Spleen (tissue), 11 donors: Measurements from ENCODE around the gene NACC1. TPM values are rescaled to one million over a fixed set of nuclear protein-coding genes. Genes with fewer than 3 reads are reported as not detected.

Source experiments
- DNase-seq: peaks from one replicate; pipeline ENCODE4 v3.0.0-alpha.2; 2020
- H3K27ac ChIP-seq, 8 donors: fragments of 200-600 bp; sonication (generic) in 7 of 8; 1 replicate in 4 of 8; 2 replicates in 4 of 8; pipeline versions ENCODE4 v1.5.0 to v1.8.0; 2016 to 2021; ENCODE audit warnings: inconsistent platforms in 4 of 8, mild to moderate bottlenecking in 4 of 8, moderate library complexity in 1 of 8
- H3K27me3 ChIP-seq, 7 donors: fragments of 200-600 bp; sonication (generic) in 6 of 7; replicated peaks in 1 of 7; 1 replicate in 4 of 7; 2 replicates in 3 of 7; pipeline versions ENCODE4 v1.5.0 to v1.8.0; 2016 to 2021; ENCODE audit warnings: inconsistent platforms in 3 of 7, mild to moderate bottlenecking in 1 of 7
- H3K36me3 ChIP-seq, 6 donors: fragments of 200-600 bp; sonication (generic) in 5 of 6; 1 replicate in 4 of 6; 2 replicates in 2 of 6; pipeline versions ENCODE4 v1.5.0 to v1.8.0; 2016 to 2021; ENCODE audit warnings: inconsistent platforms in 2 of 6
- H3K4me1 ChIP-seq, 6 donors: fragments of 200-600 bp; sonication (generic) in 5 of 6; 1 replicate in 3 of 6; 2 replicates in 3 of 6; pipeline versions ENCODE4 v1.5.0 to v1.8.0; 2016 to 2021; ENCODE audit warnings: inconsistent platforms in 3 of 6
- H3K4me3 ChIP-seq, 8 donors: fragments of 200-600 bp; sonication (generic) in 7 of 8; 1 replicate in 4 of 8; 2 replicates in 4 of 8; pipeline versions ENCODE4 v1.5.0 to v1.8.0; 2016 to 2021; ENCODE audit warnings: inconsistent platforms in 4 of 8, mild to moderate bottlenecking in 4 of 8, moderate library complexity in 2 of 8
- H3K9me3 ChIP-seq, 8 donors: fragments of 200-600 bp; sonication (generic) in 7 of 8; 1 replicate in 4 of 8; 2 replicates in 4 of 8; pipeline versions ENCODE4 v1.5.0 to v1.8.0; 2016 to 2021; ENCODE audit warnings: inconsistent platforms in 4 of 8
- CTCF ChIP-seq, 11 experiments: fragments of 200-600 bp in 7 of 11; fragments of 450-650 bp in 4 of 11; sonication (generic) in 4 of 11; IDR thresholded peaks in 8 of 11; conservative IDR thresholded peaks in 3 of 11; 1 replicate in 7 of 11; 2 replicates in 4 of 11; pipeline versions ENCODE4 v1.4.0 to v1.8.0; 2016 to 2021; ENCODE audit warnings: antibody characterized with exemption in 11 of 11, inconsistent platforms in 4 of 11, mild to moderate bottlenecking in 1 of 11
- POLR2A ChIP-seq, 3 donors: fragments of 450-650 bp; IDR thresholded peaks; one replicate each; pipeline ENCODE4 v1.5.1; 2017; ENCODE audit warnings: antibody characterized with exemption in 3 of 3, mild to moderate bottlenecking in 1 of 3
- POLR2AphosphoS5 ChIP-seq, 3 donors: sonication (generic); formaldehyde crosslinking; IDR thresholded peaks; one replicate each; pipeline ENCODE4 v1.5.1; 2017; ENCODE audit warnings: antibody characterized with exemption in 3 of 3
- WGBS, 5 donors: extraction: QIAGEN DNeasy Blood & Tissue Kit in 3 of 5; methylation state at CpG; one replicate each; pipeline versions ENCODE4 v1.1.5 to v1.1.7; 2013 to 2018; 5-methylcytosine and 5-hydroxymethylcytosine counted together
- intact Hi-C: fragments of 100-400 bp; cut with DNase I; formaldehyde crosslinking; loops from one replicate; pipeline ENCODE4 v1.15.0; 2023; ENCODE audit warnings: low total_unique reads
- polyA plus RNA-seq, 3 donors: library from polyadenylated mRNA; stranded (reverse); fragments of 200-250 nt; gene quantifications; one replicate each; pipeline ENCODE4 v1.2.1, GENCODE V29; 2013
- total RNA-seq, 7 donors: library from RNA; depleted of rRNA in 3 of 7; stranded (reverse); fragments of >200 nt in 3 of 7; fragmentation: NEBNext Ultra II Directional in 4 of 7; extraction: Animal tissue kit (Norgen Biotek cat#: 25700) in 4 of 7; gene quantifications; one replicate each; pipeline versions ENCODE4 v1.1.0 to v1.2.1, GENCODE V29; 2016 to 2021
- donor health status: healthy with polysubstance abuse.
- donor health status: DM: no; HTN: no; CAD: no; lungs with moderate emphysema.
- donor health status: DM: no; HTN: no; CAD: no.
- donor health status: Bipolar disorder and iron deficiency.
- donor health status: healthy.
- donor health status: DM: no; HTN: no; CAD: no.
- donor health status: DM: yes; HTN: yes; CAD: no.

Gene NACC1
- total and polyA plus RNA-seq, 10 donors: 5.5 to 47.0 (median 34.3) TPM

- H3K36me3 ChIP-seq: peaks cover 0 to 47% (median 0%) of the 10 kb centered on the region in 6 donors
- WGBS, 5 donors: 36 to 52% (median 46%) methylated on average over 16 of the region's 16 CpGs
- intact Hi-C loops: no loop called here
- no peaks in the 10 kb centered on the region for H3K27me3 ChIP-seq
- no peak for DNase-seq
- H3K4me3 ChIP-seq: no peak overlapping the region
- no peaks in the 10 kb centered on the region for H3K9me3 ChIP-seq
- peaks cover 0 to 12% (median 3%) of the 10 kb centered on the region in 6 donors for H3K4me1 ChIP-seq
- H3K27ac ChIP-seq: peak overlapping the region in 1 of 8 donors; percentile 33
- no peak for TF ChIP-seq POLR2AphosphoS5 (IDR thresholded peaks at IDR 0.05)
- no peak for TF ChIP-seq CTCF (IDR thresholded peaks at IDR 0.05 in 8 of 11, conservative IDR thresholded peaks at IDR 0.05 in 3 of 11)
- TF ChIP-seq POLR2A (IDR thresholded peaks at IDR 0.05): no peak
Measured at GRCh38 chr19:13079542-13079986, 38.5 kb upstream of the NACC1 start.

GRCh38 chr19:13082192-13083007 lies 35.7 kb upstream of the NACC1 start:
- H3K36me3 ChIP-seq: peaks cover 0 to 29% (median 0%) of the 10 kb centered on the region in 6 donors
- WGBS, 5 donors: 71 to 86% (median 79%) methylated on average over 12 to 14 of the region's 14 CpGs
- no peaks in the 10 kb centered on the region for H3K9me3 ChIP-seq
- TF ChIP-seq CTCF (IDR thresholded peaks at IDR 0.05 in 8 of 11, conservative IDR thresholded peaks at IDR 0.05 in 3 of 11) (no peak), POLR2A (IDR thresholded peaks at IDR 0.05) (no peak), POLR2AphosphoS5 (IDR thresholded peaks at IDR 0.05) (no peak)
- H3K27me3 ChIP-seq: no peaks in the 10 kb centered on the region
- no peak overlapping the region for H3K4me3 ChIP-seq
- no peak overlapping the region for H3K27ac ChIP-seq
- no peak for DNase-seq
- H3K4me1 ChIP-seq: peaks cover 0 to 22% (median 11%) of the 10 kb centered on the region in 6 donors
- intact Hi-C loops: no loop called here

GRCh38 chr19:13083008-13083404 lies 35.1 kb upstream of the NACC1 start:
- WGBS, 5 donors: 73 to 89% (median 76%) methylated on average over 5 to 7 of the region's 7 CpGs
- intact Hi-C loops: no loop called here
- H3K36me3 ChIP-seq: peaks cover 0 to 22% (median 0%) of the 10 kb centered on the region in 6 donors
- H3K27me3 ChIP-seq: no peaks in the 10 kb centered on the region
- H3K4me1 ChIP-seq: peaks cover 0 to 22% (median 11%) of the 10 kb centered on the region in 6 donors
- no peak overlapping the region for H3K4me3 ChIP-seq
- H3K9me3 ChIP-seq: no peaks in the 10 kb centered on the region
- no peak overlapping the region for H3K27ac ChIP-seq
- TF ChIP-seq POLR2A (IDR thresholded peaks at IDR 0.05) (no peak), POLR2AphosphoS5 (IDR thresholded peaks at IDR 0.05) (no peak), CTCF (IDR thresholded peaks at IDR 0.05 in 8 of 11, conservative IDR thresholded peaks at IDR 0.05 in 3 of 11) (no peak)
- no peak for DNase-seq

- 87 to 96% (median 89%) methylated on average over 6 to 9 of the region's 9 CpGs for WGBS, 5 donors
- Histone ChIP-seq H3K4me1 (peaks cover 0 to 22% (median 11%) of the 10 kb centered on the region in 6 donors), H3K4me3 (no peak overlapping the region), H3K27me3 (no peaks in the 10 kb centered on the region), H3K9me3 (no peaks in the 10 kb centered on the region), H3K27ac (no peak overlapping the region), H3K36me3 (peaks cover 0 to 17% (median 0%) of the 10 kb centered on the region in 6 donors)
- TF ChIP-seq CTCF (IDR thresholded peaks at IDR 0.05 in 8 of 11, conservative IDR thresholded peaks at IDR 0.05 in 3 of 11) (no peak), POLR2AphosphoS5 (IDR thresholded peaks at IDR 0.05) (no peak)
- DNase-seq: no peak
- intact Hi-C loops: no loop called here
Measured at GRCh38 chr19:13083627-13084026, 34.4 kb upstream of the NACC1 start.
